ENCODE results near the gene CFAP61. TPM values are rescaled to one million over a fixed set of nuclear protein-coding genes. Genes with fewer than 3 reads are reported as not detected.

The CFAP61 gene
- total and polyA plus RNA-seq, 9 of the 15 experiments (the other 6 are each of a cell fraction or from before 2014, with no cell fraction given): 0.11 TPM; not detected in 8

DNA sequence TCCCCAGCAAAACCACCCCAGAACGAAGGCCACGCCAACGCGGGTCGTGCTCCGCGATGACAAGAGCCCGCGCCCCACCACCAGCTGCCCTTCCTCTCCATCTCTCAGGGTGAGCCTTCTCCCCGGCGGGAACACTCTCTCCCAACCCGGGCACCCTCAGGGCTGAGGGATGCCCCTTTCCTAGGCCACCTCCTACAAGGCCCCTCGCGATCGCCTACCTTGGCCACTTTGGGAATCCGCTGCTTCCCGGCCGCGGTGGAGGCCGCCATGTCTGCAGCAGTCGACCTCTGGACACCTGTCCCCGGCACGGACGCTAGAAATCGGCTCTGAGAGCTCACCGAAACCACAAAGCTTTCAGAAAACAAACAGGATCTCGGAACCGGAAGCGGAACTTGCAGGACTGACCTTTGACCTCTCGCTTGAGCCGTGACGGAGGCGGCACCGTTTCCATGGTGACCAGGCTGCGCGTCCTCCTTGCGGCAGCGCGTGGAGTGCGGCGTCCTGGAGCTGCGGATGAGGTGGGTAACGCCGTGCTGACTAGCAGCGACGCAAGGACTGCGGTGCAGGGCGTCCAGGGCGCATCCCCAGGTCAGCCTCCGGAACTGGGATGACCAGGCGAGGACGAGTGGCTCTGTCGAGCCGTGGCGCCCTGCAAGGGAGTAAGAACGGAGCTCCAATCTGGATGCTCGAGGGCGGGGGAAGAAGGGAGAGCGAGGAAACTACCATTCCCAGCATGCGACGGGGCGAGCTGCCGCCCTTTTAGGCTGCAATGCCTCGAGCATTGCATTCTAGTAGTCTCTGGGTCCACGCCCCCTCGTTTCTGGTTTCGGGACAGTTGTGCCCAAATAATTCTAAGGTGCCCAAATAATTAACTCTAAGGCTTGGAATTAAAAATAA, at the start of gene CFAP61, which contains the start of gene CRNKL1 (continued):
- no peak for TF ChIP-seq SP2 (IDR thresholded peaks at IDR 0.05; ENCODE audit: extremely low read depth, low read depth, low read length, poor library complexity, severe bottlenecking)
- no peak for TF ChIP-seq RERE (CRISPR knock-in tag; IDR thresholded peaks at IDR 0.05; ENCODE audit: borderline replicate concordance)
- TF ChIP-seq EP400 (IDR thresholded peaks at IDR 0.05): peak; percentile 37; the same call in 1 of the 2 replicates
- no peak for TF ChIP-seq SMAD3 (CRISPR knock-in tag; conservative IDR thresholded peaks at IDR 0.05)
- no peak for TF ChIP-seq IRF2 (CRISPR knock-in tag; IDR thresholded peaks at IDR 0.05)
- TF ChIP-seq CCNT2 (IDR thresholded peaks at IDR 0.05; ENCODE audit: borderline replicate concordance, extremely low read depth, insufficient read length, low read depth, low read length): no peak
- TF ChIP-seq RBM14 (IDR thresholded peaks at IDR 0.05; ENCODE audit: borderline replicate concordance, insufficient read depth, low read depth, low read length): no peak
- TF ChIP-seq RBM15 (IDR thresholded peaks at IDR 0.05; ENCODE audit: insufficient read depth, low read length): no peak
- no peak for TF ChIP-seq FOXA1 (IDR thresholded peaks at IDR 0.05; ENCODE audit: borderline replicate concordance)
- TF ChIP-seq USF2 (CRISPR knock-in tag; IDR thresholded peaks at IDR 0.05): no peak
- TF ChIP-seq RBBP5 (IDR thresholded peaks at IDR 0.05; ENCODE audit: borderline replicate concordance, insufficient read depth, low read length, poor library complexity, severe bottlenecking): peak; percentile 74
- no peak for TF ChIP-seq KAT7 (CRISPR knock-in tag; IDR thresholded peaks at IDR 0.05; ENCODE audit: borderline replicate concordance)
- no peak for TF ChIP-seq HES1 (IDR thresholded peaks at IDR 0.05; ENCODE audit: low read depth)
- TF ChIP-seq TRIM28 (IDR thresholded peaks at IDR 0.05): no peak
- TF ChIP-seq ZNF551 (CRISPR knock-in tag; IDR thresholded peaks at IDR 0.05): no peak
- no peak for TF ChIP-seq IFI16 (CRISPR knock-in tag; IDR thresholded peaks at IDR 0.05)
